HepG2 (cell line): ENCODE results near the gene SNX6. TPM values are rescaled to one million over a fixed set of nuclear protein-coding genes. Genes with fewer than 3 reads are reported as not detected.

Experiments used
- ARNTL ChIP-seq: sonication (generic); formaldehyde crosslinking; IDR thresholded peaks from 2 replicates; pipeline ENCODE4 v1.4.0; 2020; ENCODE audit warnings: mild to moderate bottlenecking, missing genetic modification reagents
- ATF6 ChIP-seq: sonication (generic); formaldehyde crosslinking; conservative IDR thresholded peaks from 2 replicates; pipeline ENCODE4 v1.4.0; 2020; ENCODE audit warnings: missing genetic modification reagents
- CHCHD3 ChIP-seq: sonication (generic); formaldehyde crosslinking; IDR thresholded peaks from 2 replicates; pipeline ENCODE4 v1.8.0; 2022; ENCODE audit warnings: mild to moderate bottlenecking, missing genetic modification reagents, moderate library complexity
- FOXA3 ChIP-seq: IDR thresholded peaks from 2 replicates; pipeline ENCODE4 v1.6.1; 2016; ENCODE audit warnings: missing genetic modification reagents, missing compliant biosample characterization
- FOXJ3 ChIP-seq: sonication (generic); formaldehyde crosslinking; IDR thresholded peaks from 2 replicates; pipeline ENCODE4 v1.4.0; 2020; ENCODE audit warnings: missing genetic modification reagents, mild to moderate bottlenecking, borderline replicate concordance
- HDAC1 ChIP-seq: sonication (generic); formaldehyde crosslinking; IDR thresholded peaks from 2 replicates; pipeline ENCODE4 v1.5.1; 2020; ENCODE audit warnings: mild to moderate bottlenecking, missing genetic modification reagents
- HNF4A ChIP-seq: sonication (generic); formaldehyde crosslinking; IDR thresholded peaks from 2 replicates; pipeline ENCODE4 v1.4.0; 2020; ENCODE audit warnings: missing genetic modification reagents
- HNF4G ChIP-seq, 2 experiments: sonication (generic) in 1 of 2; formaldehyde crosslinking in 1 of 2; IDR thresholded peaks; 2 replicates each; pipeline versions ENCODE4 v1.4.0 to v1.6.1; 2011 to 2020; ENCODE audit warnings: borderline replicate concordance in 2 of 2, low read depth in 2 of 2, mild to moderate bottlenecking in 2 of 2, low read length in 1 of 2, missing genetic modification reagents in 1 of 2, moderate library complexity in 1 of 2
- KAT7 ChIP-seq: IDR thresholded peaks from 2 replicates; pipeline ENCODE4 v1.6.1; 2018; ENCODE audit warnings: borderline replicate concordance, missing compliant biosample characterization
- MYPOP ChIP-seq: sonication (generic); formaldehyde crosslinking; IDR thresholded peaks from 2 replicates; pipeline ENCODE4 v1.8.1; 2023; ENCODE audit warnings: mild to moderate bottlenecking, moderate library complexity, missing genetic modification reagents
- ZBTB38 ChIP-seq: sonication (generic); formaldehyde crosslinking; IDR thresholded peaks from 2 replicates; pipeline ENCODE4 v1.5.1; 2020; ENCODE audit warnings: mild to moderate bottlenecking, missing genetic modification reagents
- ZFP91 ChIP-seq: sonication (generic); formaldehyde crosslinking; IDR thresholded peaks from 2 replicates; pipeline ENCODE4 v1.9.0; 2022; ENCODE audit warnings: missing genetic modification reagents, mild to moderate bottlenecking, borderline replicate concordance
- ZMYM2 ChIP-seq: sonication (generic); formaldehyde crosslinking; IDR thresholded peaks from 2 replicates; pipeline ENCODE4 v1.8.0; 2022; ENCODE audit warnings: mild to moderate bottlenecking, missing genetic modification reagents
- ZNF142 ChIP-seq: sonication (generic); formaldehyde crosslinking; IDR thresholded peaks from 2 replicates; pipeline ENCODE4 v1.4.0; 2020; ENCODE audit warnings: missing genetic modification reagents
- ZNF207 ChIP-seq: fragments of 450-650 bp; IDR thresholded peaks from 2 replicates; pipeline ENCODE4 v1.6.1; 2016; ENCODE audit warnings: antibody characterized with exemption, borderline replicate concordance
- ZNF263 ChIP-seq: sonication (generic); formaldehyde crosslinking; IDR thresholded peaks from 2 replicates; pipeline ENCODE4 v1.4.0; 2020; ENCODE audit warnings: missing genetic modification reagents
- ZNF552 ChIP-seq: sonication (generic); formaldehyde crosslinking; IDR thresholded peaks from 2 replicates; pipeline ENCODE4 v1.9.0; 2022; ENCODE audit warnings: missing genetic modification reagents, mild to moderate bottlenecking, borderline replicate concordance
- ZNF615 ChIP-seq: sonication (generic); formaldehyde crosslinking; IDR thresholded peaks from 2 replicates; pipeline ENCODE4 v1.5.0; 2020; ENCODE audit warnings: mild to moderate bottlenecking, missing genetic modification reagents, borderline replicate concordance
- polyA plus RNA-seq, 8 experiments: library from polyadenylated mRNA; depleted of rRNA in 3 of 8; stranded (reverse) in 7 of 8; unstranded in 1 of 8; fragments of >200 nt; fragmentation: Illumina TruSeq in 4 of 8; extraction: Trizol in 4 of 8; gene quantifications; 2 replicates each; pipeline versions ENCODE4 v1.2.1 to v1.2.3, GENCODE V29; 2011 to 2016; ENCODE audit warnings: low read depth in 4 of 8, missing spikeins in 1 of 8, mixed read lengths in 1 of 8; ENCODE audit not compliant: insufficient read depth in 1 of 8
- total RNA-seq, 5 experiments: library from RNA; depleted of rRNA; stranded (reverse); fragments of >200 nt; fragmentation: Illumina TruSeq; extraction: Trizol; gene quantifications; 2 replicates each; pipeline ENCODE4 v1.2.3, GENCODE V29; 2016; ENCODE audit warnings: low read depth in 1 of 5

Gene SNX6
- total and polyA plus RNA-seq, 2 of the 13 experiments (the other 11 are each of a cell fraction or from before 2014, with no cell fraction given): 92.3 to 169 TPM

GRCh38 chr14:34616360-34616759 is 13.6 kb downstream of the SNX6 start (continued):
- TF ChIP-seq ZFP91 (CRISPR knock-in tag) (peak; percentile 16; the same call in 1 of the 2 replicates), ATF6 (CRISPR knock-in tag) (no peak), ZNF207 (no peak), ZMYM2 (CRISPR knock-in tag) (no peak), FOXJ3 (CRISPR knock-in tag) (no peak), ZNF552 (no peak), HNF4A (CRISPR knock-in tag) (0 out of 2 replicates have a peak, but pooled peaks have one; percentile 20), FOXA3 (CRISPR knock-in tag) (no peak), MYPOP (CRISPR knock-in tag) (no peak), ZNF615 (CRISPR knock-in tag) (no peak), ZBTB38 (CRISPR knock-in tag) (0 out of 2 replicates have a peak, but pooled peaks have one; percentile 16), HDAC1 (CRISPR knock-in tag) (no peak), ZNF263 (CRISPR knock-in tag) (no peak), CHCHD3 (CRISPR knock-in tag) (no peak), HNF4G (IDR thresholded peaks at IDR 0.05; ENCODE audit: borderline replicate concordance, low read depth, low read length) (no peak), HNF4G (CRISPR knock-in tag; IDR thresholded peaks at IDR 0.05; ENCODE audit: borderline replicate concordance, low read depth) (no peak), ZNF142 (CRISPR knock-in tag) (no peak), ARNTL (CRISPR knock-in tag) (no peak), KAT7 (no peak)
